Urothelium cell line (cell line): Measurements from ENCODE around the gene SELENOI.
A peak's percentile ranks its signal among the peaks of the same experiment; 100 is the strongest.
"Not testable (repeated sequence)": the region's sequence is repeated elsewhere in the genome, so short reads cannot be mapped to it uniquely, and the experiment has no call there.

Experiments
- DNase-seq: peaks from one replicate; pipeline ENCODE4 v3.0.0; 2011; ENCODE audit warnings: low spot score, mixed read lengths
- FAIRE-seq: peaks from 2 replicates; lab custom pipeline; 2011; peaks lifted over from hg19 to GRCh38; lab: Jason Lieb, UNC

The SELENOI gene, protein sequence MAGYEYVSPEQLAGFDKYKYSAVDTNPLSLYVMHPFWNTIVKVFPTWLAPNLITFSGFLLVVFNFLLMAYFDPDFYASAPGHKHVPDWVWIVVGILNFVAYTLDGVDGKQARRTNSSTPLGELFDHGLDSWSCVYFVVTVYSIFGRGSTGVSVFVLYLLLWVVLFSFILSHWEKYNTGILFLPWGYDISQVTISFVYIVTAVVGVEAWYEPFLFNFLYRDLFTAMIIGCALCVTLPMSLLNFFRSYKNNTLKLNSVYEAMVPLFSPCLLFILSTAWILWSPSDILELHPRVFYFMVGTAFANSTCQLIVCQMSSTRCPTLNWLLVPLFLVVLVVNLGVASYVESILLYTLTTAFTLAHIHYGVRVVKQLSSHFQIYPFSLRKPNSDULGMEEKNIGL

GRCh38 chr2:26345545-26346453, at the start of gene SELENOI:
SELENOI (plus strand) TSS chr2:26346143; CDS start chr2:26346233, 90 bp downstream.
- peak; percentile 99 for DNase-seq

GRCh38 chr2:26297061-26297460, 48.9 kb upstream of the SELENOI start:
- DNase-seq = no peak
- FAIRE-seq = no peak

More at GRCh38 chr2:26345545-26346453, at the start of gene SELENOI:
- FAIRE-seq = peak; percentile 96

GRCh38 chr2:26298286-26298637, 47.7 kb upstream of the SELENOI start:
- no peak for FAIRE-seq
- no peak for DNase-seq

- no peak for FAIRE-seq
- no peak for DNase-seq
These were observed 47.1 kb upstream of the SELENOI start for GRCh38 chr2:26298638-26299393.

GRCh38 chr2:26299471-26300101, 46.4 kb upstream of the SELENOI start:
- FAIRE-seq = no peak
- DNase-seq = no peak

- DNase-seq (no peak), FAIRE-seq (no peak)
These were observed 45.6 kb upstream of the SELENOI start for GRCh38 chr2:26300234-26300925.

GRCh38 chr2:26302846-26303245, 43.1 kb upstream of the SELENOI start:
- DNase-seq = no peak
- no peak for FAIRE-seq

- not testable (repeated sequence) for DNase-seq, FAIRE-seq
These were observed 40.8 kb upstream of the SELENOI start for GRCh38 chr2:26305094-26305493.

GRCh38 chr2:26305540-26305939, 40.4 kb upstream of the SELENOI start:
- no peak for FAIRE-seq
- DNase-seq = no peak

DNA sequence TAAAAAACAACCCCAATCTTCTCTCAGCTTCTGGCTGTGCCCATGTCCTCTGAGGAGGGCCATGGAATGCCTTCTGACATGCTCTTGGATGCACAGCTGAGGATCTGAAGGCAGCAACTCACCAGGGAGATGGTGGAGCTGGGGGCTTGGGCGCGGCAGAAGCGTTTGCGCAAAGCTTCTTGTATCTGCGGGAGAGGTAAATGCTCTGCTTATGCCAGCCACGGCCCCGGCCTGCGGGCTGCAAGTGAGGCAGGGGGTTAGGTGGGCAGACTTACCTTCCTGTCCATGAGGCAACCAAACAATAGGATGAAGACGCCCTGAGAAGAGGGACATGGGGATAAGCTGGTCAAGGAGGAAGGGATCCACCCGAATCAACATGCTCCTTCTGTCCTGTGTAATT, 36.0 kb upstream of the SELENOI start:
- FAIRE-seq (no peak), DNase-seq (no peak)

- FAIRE-seq = peak; percentile 55
- no peak for DNase-seq
These were observed 33.5 kb upstream of the SELENOI start for GRCh38 chr2:26312471-26312870.

- no peak for FAIRE-seq
- DNase-seq = no peak
These were observed 32.5 kb upstream of the SELENOI start for GRCh38 chr2:26313446-26313845.

- DNase-seq (no peak), FAIRE-seq (peak; percentile 27)
These were observed 31.7 kb upstream of the SELENOI start for GRCh38 chr2:26314243-26314642.

GRCh38 chr2:26316041-26316440, 29.9 kb upstream of the SELENOI start:
- FAIRE-seq (no peak), DNase-seq (no peak)

DNA sequence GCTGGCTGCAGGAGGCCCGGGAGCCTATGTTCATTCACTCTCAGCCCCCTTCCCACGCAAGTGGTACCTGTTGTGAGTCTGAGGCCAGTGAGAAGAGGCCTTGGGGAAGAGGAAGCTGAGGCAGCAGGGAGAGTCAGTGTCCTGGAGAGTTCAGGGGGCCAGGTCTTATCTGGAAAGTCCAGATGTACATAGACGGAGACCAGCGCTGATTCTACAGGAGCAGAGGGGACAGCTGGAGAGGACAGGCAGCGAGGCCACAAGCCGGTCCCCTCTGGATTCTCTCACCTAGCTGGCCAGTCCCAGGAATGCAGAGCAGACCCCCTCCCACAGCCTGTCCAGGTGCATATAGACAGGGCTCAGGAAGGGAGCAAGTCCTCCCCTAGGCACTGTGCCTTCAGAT, 29.1 kb upstream of the SELENOI start:
- no peak for FAIRE-seq
- no peak for DNase-seq

GRCh38 chr2:26317377-26318105, 28.4 kb upstream of the SELENOI start:
- FAIRE-seq = no peak
- DNase-seq = no peak

DNA sequence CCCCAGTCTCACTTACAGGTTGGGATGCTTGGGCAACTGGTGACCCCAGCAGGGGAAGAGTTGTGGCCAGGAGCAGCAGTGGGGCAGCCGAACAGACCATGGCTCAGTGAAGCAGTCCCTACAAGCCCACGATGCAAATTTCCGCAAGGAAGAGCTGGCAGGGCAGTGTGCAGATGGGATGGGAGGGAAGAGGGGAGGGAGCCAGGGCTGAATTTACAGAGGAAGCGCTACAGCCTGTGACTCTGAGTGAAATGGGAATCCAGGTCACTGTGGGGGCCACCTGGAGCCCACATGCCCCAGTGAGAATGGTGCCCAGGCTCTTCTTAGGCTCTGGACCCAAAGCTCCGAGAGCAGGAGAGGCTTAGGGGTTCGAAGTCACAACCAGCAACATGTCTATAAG, 27.0 kb upstream of the SELENOI start:
- FAIRE-seq (no peak), DNase-seq (no peak)

DNA sequence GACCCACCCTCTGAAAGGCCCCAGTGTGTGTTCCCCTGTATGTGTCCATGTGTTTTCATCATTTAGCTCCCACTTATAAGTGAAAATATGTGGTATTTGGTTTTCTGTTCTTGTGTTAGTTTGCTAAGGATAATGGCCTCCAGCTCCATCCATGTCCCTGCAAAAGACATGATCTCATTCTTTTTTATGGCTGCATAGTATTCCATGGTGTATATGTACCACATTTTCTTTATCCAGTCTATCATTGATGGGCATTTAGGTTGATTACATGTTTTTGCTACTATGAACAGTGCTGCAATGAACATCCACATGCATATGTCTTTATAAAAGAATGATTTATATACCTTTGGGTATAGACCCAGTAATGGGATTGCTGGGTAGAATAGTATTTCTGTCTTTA, 21.5 kb upstream of the SELENOI start:
- FAIRE-seq, DNase-seq: not testable (repeated sequence)

DNA sequence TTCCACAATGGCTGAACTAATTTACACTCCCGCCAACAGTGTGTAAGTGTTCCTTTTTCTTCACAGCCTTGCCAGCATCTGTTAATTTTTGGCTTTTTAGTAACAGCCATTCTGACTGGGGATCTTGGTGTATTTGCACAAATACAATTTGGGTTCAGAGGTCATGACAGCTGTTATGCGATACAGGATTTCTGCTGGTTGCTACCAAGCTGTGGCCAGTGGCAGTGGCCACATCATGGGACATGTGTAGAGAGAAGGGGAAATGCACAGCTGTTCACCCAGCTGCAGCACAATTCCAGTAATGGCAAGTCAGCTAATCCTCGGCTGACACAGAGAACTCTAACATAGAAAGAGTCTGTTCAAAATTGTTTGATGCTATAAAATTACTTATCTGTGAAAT, 21.0 kb upstream of the SELENOI start:
- DNase-seq (no peak), FAIRE-seq (no peak)
